Pancreas (tissue), 10 donors: Measurements from ENCODE around the gene ACVR2B. TPM values are rescaled to one million over a fixed set of nuclear protein-coding genes. Genes with fewer than 3 reads are reported as not detected.

ENCODE experiments used
- ATAC-seq, 4 donors: fragments of 200-7000 bp; cut with Tn5 transposase; one replicate each; pipeline versions ENCODE4 v1.8.0 to v1.9.1; 2020; ENCODE audit warnings: mild to moderate bottlenecking in 4 of 4, moderate library complexity in 4 of 4
- DNase-seq, 6 donors: peaks; one replicate each; pipeline ENCODE4 v3.0.0-alpha.2; 2020
- FAIRE-seq: peaks from 2 replicates; lab custom pipeline; 2012; peaks lifted over from hg19 to GRCh38; lab: Jason Lieb, UNC
- H3K27ac ChIP-seq, 4 donors: fragments of 200-600 bp; sonication (generic); 1 replicate in 3 of 4; 2 replicates in 1 of 4; pipeline versions ENCODE4 v1.5.0 to v1.8.0; 2020
- H3K27me3 ChIP-seq, 4 donors: fragments of 200-600 bp; one replicate each; pipeline ENCODE4 v1.8.0; 2021
- H3K36me3 ChIP-seq, 3 donors: fragments of 200-600 bp; sonication (generic) in 1 of 3; one replicate each; pipeline versions ENCODE4 v1.5.0 to v1.8.0; 2020 to 2021
- H3K4me1 ChIP-seq, 3 donors: fragments of 200-600 bp; one replicate each; pipeline ENCODE4 v1.8.0; 2021
- H3K4me3 ChIP-seq, 4 donors: fragments of 200-600 bp; sonication (generic) in 2 of 4; one replicate each; pipeline versions ENCODE4 v1.5.0 to v1.8.0; 2020 to 2021
- H3K9me3 ChIP-seq, 4 donors: fragments of 200-600 bp; one replicate each; pipeline ENCODE4 v1.8.0; 2021
- CTCF ChIP-seq, 4 donors: fragments of 200-600 bp; sonication (generic) in 3 of 4; IDR thresholded peaks; one replicate each; pipeline versions ENCODE4 v1.5.0 to v1.8.0; 2021; ENCODE audit warnings: antibody characterized with exemption in 4 of 4
- WGBS, 2 donors: extraction: QIAGEN DNeasy Blood & Tissue Kit; methylation state at CpG; one replicate each; pipeline ENCODE4 v1.1.7; 2013; 5-methylcytosine and 5-hydroxymethylcytosine counted together
- intact Hi-C, 3 donors: fragments of 100-400 bp; cut with DNase I; formaldehyde crosslinking; loops; one replicate each; pipeline versions ENCODE4 v1.11.1 to v1.14.2; 2022
- polyA plus RNA-seq, 2 donors: library from polyadenylated mRNA; stranded (reverse); fragments of 200-250 nt; gene quantifications; one replicate each; pipeline ENCODE4 v1.2.3, GENCODE V29; 2013
- total RNA-seq, 6 donors: library from RNA; stranded (reverse); fragmentation: NEBNext Ultra II Directional in 4 of 6; extraction: Animal tissue kit (Norgen Biotek cat#: 25700) in 4 of 6; gene quantifications; one replicate each; pipeline versions ENCODE4 v1.2.1 to v1.2.4, GENCODE V29; 2021 to 2023
- donor health status: healthy with polysubstance abuse.
- donor health status: DM: no; HTN: no; CAD: no; lungs with moderate emphysema.
- donor health status: DM: no; HTN: no; CAD: no.
- donor health status: control.
- donor health status: control.
- donor health status: Bipolar disorder and iron deficiency.
- donor health status: DM: yes; HTN: yes; CAD: no.
- donor health status: DM: no; HTN: no; CAD: no.
- donor health status: DM: no; HTN: no; CAD: no.
- donor health status: DM: yes; HTN: yes; CAD: no.

ACVR2B gene
- total and polyA plus RNA-seq, 8 donors, result 1.3 to 10.9 (median 5.1) TPM

GRCh38 chr3:38465588-38466154, 12.0 kb downstream of the ACVR2B start:
- DNase-seq (no peak), FAIRE-seq (no peak), ATAC-seq (no peak)
- no peaks in the 10 kb centered on the region for H3K9me3 ChIP-seq
- intact Hi-C loops, result no loop called here
- H3K27me3 ChIP-seq, result no peaks in the 10 kb centered on the region
- 97 to 100% methylated on average over 1 of the region's 1 CpG for WGBS, 2 donors
- no peak overlapping the region for H3K4me3 ChIP-seq
- H3K27ac ChIP-seq, result no peak overlapping the region
- H3K36me3 ChIP-seq, result no peaks in the 10 kb centered on the region
- H3K4me1 ChIP-seq, result peaks cover 11 to 17% (median 15%) of the 10 kb centered on the region in 3 donors
- TF ChIP-seq CTCF (IDR thresholded peaks at IDR 0.05), result no peak

- FAIRE-seq (no peak), DNase-seq (peak in 4 of 6 donors; percentile 23 to 79 (median 64)), ATAC-seq (peak; percentile 73 to 96 (median 88))
- Histone ChIP-seq H3K27ac (peak overlapping the region in 2 of 4 donors; percentile 46 to 48), H3K9me3 (no peaks in the 10 kb centered on the region), H3K4me3 (no peak overlapping the region), H3K36me3 (no peaks in the 10 kb centered on the region), H3K4me1 (peaks cover 11 to 17% (median 15%) of the 10 kb centered on the region in 3 donors), H3K27me3 (no peaks in the 10 kb centered on the region)
- 28 to 38% methylated on average over 1 of the region's 1 CpG for WGBS, 2 donors
- intact Hi-C loops, result no loop called here
- no peak for TF ChIP-seq CTCF (IDR thresholded peaks at IDR 0.05)
These were observed 15.1 kb downstream of the ACVR2B start for GRCh38 chr3:38468765-38469164.

- Histone ChIP-seq H3K27ac (no peak overlapping the region), H3K9me3 (no peaks in the 10 kb centered on the region), H3K36me3 (no peaks in the 10 kb centered on the region), H3K4me3 (no peak overlapping the region), H3K27me3 (no peaks in the 10 kb centered on the region), H3K4me1 (peaks cover 11 to 17% (median 15%) of the 10 kb centered on the region in 3 donors)
- no peak for FAIRE-seq
- no peak for TF ChIP-seq CTCF (IDR thresholded peaks at IDR 0.05)
- no peak for DNase-seq
- ATAC-seq, result no peak
- intact Hi-C loops, result loop anchor here in 1 of 3 donors (10.0 kb wide), 1 partner anchor 105 kb away; no protein-coding TSS in a partner anchor
- 89 to 90% methylated on average over 1 of the region's 1 CpG for WGBS, 2 donors
These were observed 16.2 kb downstream of the ACVR2B start for GRCh38 chr3:38469852-38470251.

GRCh38 chr3:38471260-38471857, 17.7 kb downstream of the ACVR2B start:
- peak; percentile 40 to 70 (median 52) for ATAC-seq
- Histone ChIP-seq H3K27me3 (no peaks in the 10 kb centered on the region), H3K4me1 (peaks cover 11 to 17% (median 15%) of the 10 kb centered on the region in 3 donors), H3K4me3 (no peak overlapping the region), H3K36me3 (no peaks in the 10 kb centered on the region), H3K9me3 (no peaks in the 10 kb centered on the region), H3K27ac (no peak overlapping the region)
- no peak for TF ChIP-seq CTCF (IDR thresholded peaks at IDR 0.05)
- WGBS, 2 donors, result 20 to 29% methylated on average over 3 of the region's 3 CpGs
- DNase-seq, result peak in 1 of 6 donors; percentile 34
- intact Hi-C loops, result loop anchor here in 1 of 3 donors (10.0 kb wide), 1 partner anchor 107 kb away; no protein-coding TSS in a partner anchor
- no peak for FAIRE-seq

GRCh38 chr3:38472342-38472741, 18.7 kb downstream of the ACVR2B start:
- DNase-seq (peak in 1 of 6 donors; percentile 51), ATAC-seq (no peak), FAIRE-seq (no peak)
- Histone ChIP-seq H3K27me3 (no peaks in the 10 kb centered on the region), H3K4me1 (peaks cover 11 to 17% (median 15%) of the 10 kb centered on the region in 3 donors), H3K4me3 (no peak overlapping the region), H3K36me3 (no peaks in the 10 kb centered on the region), H3K27ac (no peak overlapping the region), H3K9me3 (no peaks in the 10 kb centered on the region)
- 82 to 100% methylated on average over 1 of the region's 1 CpG for WGBS, 2 donors
- intact Hi-C loops, result loop anchor here in 1 of 3 donors (10.0 kb wide), 1 partner anchor 108 kb away; no protein-coding TSS in a partner anchor
- no peak for TF ChIP-seq CTCF (IDR thresholded peaks at IDR 0.05)
